Body of pancreas (tissue), 4 donors: ENCODE data around the gene MXD3. TPM values are rescaled to one million over a fixed set of nuclear protein-coding genes. Genes with fewer than 3 reads are reported as not detected.
"Not testable (repeated sequence)": the region's sequence is repeated elsewhere in the genome, so short reads cannot be mapped to it uniquely, and the experiment has no call there.

ENCODE experiments used
- ATAC-seq: fragments of 150-250 bp; one replicate; pipeline ENCODE4 v1.9.1; 2016
- DNase-seq, 4 donors: peaks; one replicate each; pipeline ENCODE4 v3.0.0-alpha.2; 2019
- H3K27ac ChIP-seq, 4 donors: fragments of 200-600 bp; sonication (generic); 1 replicate in 3 of 4; 2 replicates in 1 of 4; pipeline versions ENCODE4 v1.5.1 to v1.6.1; 2016 to 2019; ENCODE audit warnings: mild to moderate bottlenecking in 1 of 4, mixed read lengths in 1 of 4, moderate library complexity in 1 of 4
- H3K27me3 ChIP-seq, 2 donors: fragments of 200-600 bp; sonication (generic); one replicate each; pipeline ENCODE4 v1.6.0; 2016; ENCODE audit warnings: mild to moderate bottlenecking in 1 of 2
- H3K36me3 ChIP-seq, 2 donors: fragments of 200-600 bp; sonication (generic); replicated peaks in 1 of 2; 2 replicates each; pipeline ENCODE4 v1.5.1; 2016; ENCODE audit warnings: low read depth in 2 of 2; ENCODE audit not compliant: insufficient read depth in 1 of 2
- H3K4me1 ChIP-seq: fragments of 200-600 bp; sonication (generic); one replicate; pipeline ENCODE4 v1.6.0; 2016
- H3K4me3 ChIP-seq, 2 donors: fragments of 200-600 bp; sonication (generic); 1 replicate in 1 of 2; 2 replicates in 1 of 2; pipeline ENCODE4 v1.5.1; 2016 to 2019
- H3K9me3 ChIP-seq, 3 donors: fragments of 200-600 bp; sonication (generic); 1 replicate in 2 of 3; 2 replicates in 1 of 3; pipeline ENCODE4 v1.5.1; 2016
- POLR2A ChIP-seq, 3 donors: fragments of 450-650 bp; IDR thresholded peaks; one replicate each; pipeline ENCODE4 v1.6.1; 2016; ENCODE audit warnings: antibody characterized with exemption in 3 of 3, mild to moderate bottlenecking in 2 of 3
- WGBS, 2 donors: methylation state at CpG; one replicate each; pipeline ENCODE4 v1.1.5; 2017; 5-methylcytosine and 5-hydroxymethylcytosine counted together
- intact Hi-C: fragments of 100-400 bp; cut with DNase I; formaldehyde crosslinking; loops from one replicate; pipeline ENCODE4 v1.15.1; 2023
- total RNA-seq, 2 donors: library from RNA; depleted of rRNA; stranded (reverse); fragments of >200 nt; gene quantifications; one replicate each; pipeline ENCODE4 v1.1.0, GENCODE V29; 2016
- TF ChIP-seq, protein P1 (sequence below), 7 experiments: fragments of 450-650 bp in 4 of 7; fragments of 200-600 bp in 3 of 7; sonication (generic) in 3 of 7; IDR thresholded peaks; one replicate each; pipeline ENCODE4 v1.5.1; 2016 to 2019; ENCODE audit warnings: antibody characterized with exemption in 7 of 7

Gene MXD3
- total RNA-seq, 2 donors from 2014 or later: 13.2 to 21.4 TPM

DNA sequence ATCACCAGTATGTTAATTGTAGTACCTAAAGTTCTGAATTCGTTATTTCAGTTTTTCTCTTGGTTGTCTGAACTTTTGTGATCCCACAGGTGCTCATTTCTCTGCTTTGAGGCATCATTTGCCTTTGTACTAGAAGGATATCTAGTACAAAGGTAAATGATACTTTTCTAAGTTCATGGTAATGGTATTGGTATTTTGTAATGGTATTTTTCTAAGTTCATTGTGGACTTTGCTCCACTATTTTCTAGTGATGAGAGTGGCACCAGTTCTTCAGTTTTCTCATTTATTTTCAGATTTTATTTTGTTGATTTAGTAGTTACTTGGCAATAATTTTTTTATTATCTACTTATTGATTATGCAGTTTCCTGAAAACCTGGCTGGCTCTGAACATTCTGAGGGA, 50.2 kb downstream of the MXD3 start:
- Histone ChIP-seq H3K4me3 (no peak overlapping the region), H3K36me3 (peaks cover 20 to 21% of the 10 kb centered on the region in 2 donors), H3K4me1 (peaks cover 4% of the 10 kb centered on the region), H3K9me3 (no peaks in the 10 kb centered on the region), H3K27ac (no peak overlapping the region), H3K27me3 (no peaks in the 10 kb centered on the region)
- ATAC-seq: no peak
- no peak for DNase-seq
- WGBS, 2 donors: 57 to 81% methylated on average over 1 of the region's 1 CpG
- intact Hi-C loops: no loop called here
- TF ChIP-seq POLR2A (IDR thresholded peaks at IDR 0.05): no peak
- TF ChIP-seq, protein P1, sequence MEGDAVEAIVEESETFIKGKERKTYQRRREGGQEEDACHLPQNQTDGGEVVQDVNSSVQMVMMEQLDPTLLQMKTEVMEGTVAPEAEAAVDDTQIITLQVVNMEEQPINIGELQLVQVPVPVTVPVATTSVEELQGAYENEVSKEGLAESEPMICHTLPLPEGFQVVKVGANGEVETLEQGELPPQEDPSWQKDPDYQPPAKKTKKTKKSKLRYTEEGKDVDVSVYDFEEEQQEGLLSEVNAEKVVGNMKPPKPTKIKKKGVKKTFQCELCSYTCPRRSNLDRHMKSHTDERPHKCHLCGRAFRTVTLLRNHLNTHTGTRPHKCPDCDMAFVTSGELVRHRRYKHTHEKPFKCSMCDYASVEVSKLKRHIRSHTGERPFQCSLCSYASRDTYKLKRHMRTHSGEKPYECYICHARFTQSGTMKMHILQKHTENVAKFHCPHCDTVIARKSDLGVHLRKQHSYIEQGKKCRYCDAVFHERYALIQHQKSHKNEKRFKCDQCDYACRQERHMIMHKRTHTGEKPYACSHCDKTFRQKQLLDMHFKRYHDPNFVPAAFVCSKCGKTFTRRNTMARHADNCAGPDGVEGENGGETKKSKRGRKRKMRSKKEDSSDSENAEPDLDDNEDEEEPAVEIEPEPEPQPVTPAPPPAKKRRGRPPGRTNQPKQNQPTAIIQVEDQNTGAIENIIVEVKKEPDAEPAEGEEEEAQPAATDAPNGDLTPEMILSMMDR (IDR thresholded peaks at IDR 0.05): no peak

DNA sequence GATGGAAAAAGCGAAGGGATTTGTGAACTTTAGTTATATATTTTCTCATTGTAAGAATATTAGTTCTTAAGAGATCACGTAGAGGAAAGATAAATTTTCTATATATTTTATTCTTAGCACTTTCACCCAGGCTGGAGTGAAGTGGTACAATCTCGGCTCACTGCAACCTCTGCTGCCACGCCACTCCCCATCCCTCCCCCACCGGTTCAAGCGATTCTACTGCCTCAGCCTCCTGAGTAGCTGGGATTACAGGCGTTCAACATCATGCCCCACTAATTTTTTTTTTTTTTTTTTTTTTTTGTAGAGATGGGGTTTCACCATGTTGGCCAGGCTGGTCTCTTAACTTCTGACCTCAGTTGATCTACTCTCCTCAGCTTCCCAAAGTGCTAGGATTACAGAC, 50.7 kb downstream of the MXD3 start:
- no peak for DNase-seq
- peaks cover 16 to 21% of the 10 kb centered on the region in 2 donors for H3K36me3 ChIP-seq
- intact Hi-C loops: no loop called here
- 94 to 95% methylated on average over 7 of the region's 7 CpGs for WGBS, 2 donors
- peaks cover 4% of the 10 kb centered on the region for H3K4me1 ChIP-seq
- no peak overlapping the region for H3K4me3 ChIP-seq
- no peak for TF ChIP-seq POLR2A (IDR thresholded peaks at IDR 0.05)
- TF ChIP-seq, protein P1 (IDR thresholded peaks at IDR 0.05): no peak
- no peak for ATAC-seq
- H3K27me3 ChIP-seq: no peaks in the 10 kb centered on the region
- no peak overlapping the region for H3K27ac ChIP-seq
- H3K9me3 ChIP-seq: no peaks in the 10 kb centered on the region

DNA sequence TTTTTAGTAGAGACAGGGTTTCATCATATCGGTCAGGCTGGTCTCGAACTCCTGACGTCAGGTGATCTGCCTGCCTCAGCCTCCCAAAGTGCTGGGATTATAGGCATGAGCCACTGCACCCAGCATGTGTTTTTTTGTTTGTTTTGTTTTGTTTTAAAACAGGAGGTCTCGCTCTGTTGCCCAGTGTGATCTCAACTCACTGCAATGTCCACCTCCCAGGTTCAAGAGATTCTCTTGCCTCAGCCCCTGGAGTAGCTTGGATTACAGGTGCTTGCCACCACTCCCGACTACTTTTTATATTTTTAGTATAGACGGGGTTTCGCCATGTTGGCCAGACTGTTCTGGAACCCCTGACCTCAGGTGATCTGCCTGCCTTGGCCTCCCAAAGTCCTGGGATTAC, 53.0 kb downstream of the MXD3 start:
- H3K27me3 ChIP-seq, H3K4me3 ChIP-seq, DNase-seq, H3K4me1 ChIP-seq, intact Hi-C loops, H3K27ac ChIP-seq, ATAC-seq, H3K9me3 ChIP-seq: not testable (repeated sequence)
- H3K36me3 ChIP-seq: peaks cover 16 to 22% of the 10 kb centered on the region in 2 donors
- whole genome bisulfite sequencing, 2 donors: 88 to 97% methylated on average over 7 of the region's 7 CpGs

Other genes with a start within 250 kb of the MXD3 start
- gene FGFR4, start 225.0 kb downstream of the MXD3 start, total RNA-seq: 10 to 100 TPM; 33.7 to 63.9 TPM
- gene NSD1, start 178.1 kb downstream of the MXD3 start, total RNA-seq: 10 to 100 TPM; 29.8 to 32.0 TPM
- gene RAB24, start 8.2 kb downstream of the MXD3 start, total RNA-seq: 10 to 100 TPM; 79.1 to 92.0 TPM
- gene PRELID1, start 8.1 kb downstream of the MXD3 start, total RNA-seq: 10 to 100 TPM; 63.3 to 91.8 TPM
- gene LMAN2, start 39.8 kb upstream of the MXD3 start, total RNA-seq: 100 to 1,000 TPM; 218 to 227 TPM
- gene RGS14, start 46.0 kb upstream of the MXD3 start, total RNA-seq: 10 to 100 TPM; 15.0 to 39.2 TPM
- gene SLC34A1, start 72.5 kb upstream of the MXD3 start, total RNA-seq: not detected
- not detected for gene PFN3, start 88.8 kb upstream of the MXD3 start, total RNA-seq
- gene F12, start 97.7 kb upstream of the MXD3 start, total RNA-seq: 1 to 10 TPM in 1 of 2 donors, under 1 TPM in 1; 0.33 to 4.4 TPM
- 10 to 100 TPM; 13.7 to 20.8 TPM for gene GRK6, start 114.8 kb upstream of the MXD3 start, total RNA-seq
- 1 to 10 TPM in 1 of 2 donors, under 1 TPM in 1; 0.78 to 1.3 TPM for gene PRR7, start 134.9 kb upstream of the MXD3 start, total RNA-seq
- 10 to 100 TPM; 28.0 to 29.0 TPM for gene DBN1, start 161.7 kb upstream of the MXD3 start, total RNA-seq
- gene PDLIM7, start 185.7 kb upstream of the MXD3 start, total RNA-seq: 10 to 100 TPM in 1 of 2 donors, 1 to 10 TPM in 1; 7.3 to 15.8 TPM
- 1 to 10 TPM; 3.3 to 5.4 TPM for gene DOK3, start 197.9 kb upstream of the MXD3 start, total RNA-seq
- 100 to 1,000 TPM in 1 of 2 donors, 10 to 100 TPM in 1; 86.1 to 115 TPM for gene DDX41, start 205.1 kb upstream of the MXD3 start, total RNA-seq
- 100 to 1,000 TPM in 1 of 2 donors, 10 to 100 TPM in 1; 79.9 to 133 TPM for gene FAM193B, start 242.7 kb upstream of the MXD3 start, total RNA-seq